Peyer's patch (tissue), 4 donors: ENCODE data around the gene HLA-A. TPM values are rescaled to one million over a fixed set of nuclear protein-coding genes. Genes with fewer than 3 reads are reported as not detected.

Experiments used
- DNase-seq, 3 donors: peaks; one replicate each; pipeline ENCODE4 v3.0.0-alpha.2; 2017 to 2019
- H3K27ac ChIP-seq, 4 donors: fragments of 200-600 bp; sonication (generic); one replicate each; pipeline ENCODE4 v1.5.1; 2016 to 2019
- H3K27me3 ChIP-seq, 2 donors: fragments of 200-600 bp; sonication (generic); one replicate each; pipeline ENCODE4 v1.5.1; 2019
- H3K36me3 ChIP-seq, 3 donors: fragments of 200-600 bp; sonication (generic); one replicate each; pipeline ENCODE4 v1.5.1; 2016 to 2019
- H3K4me1 ChIP-seq, 4 donors: fragments of 200-600 bp; sonication (generic); one replicate each; pipeline ENCODE4 v1.5.1; 2016 to 2019
- H3K4me3 ChIP-seq, 4 donors: fragments of 200-600 bp; sonication (generic); 1 replicate in 3 of 4; 2 replicates in 1 of 4; pipeline ENCODE4 v1.5.1; 2016 to 2019; ENCODE audit warnings: mild to moderate bottlenecking in 1 of 4
- H3K9me3 ChIP-seq, 4 donors: fragments of 200-600 bp; sonication (generic); one replicate each; pipeline ENCODE4 v1.5.1; 2016 to 2019; ENCODE audit warnings: mild to moderate bottlenecking in 1 of 4
- POLR2A ChIP-seq, 2 donors: fragments of 450-650 bp; IDR thresholded peaks; one replicate each; pipeline ENCODE4 v1.5.1; 2017; ENCODE audit warnings: antibody characterized with exemption in 2 of 2, mild to moderate bottlenecking in 2 of 2, moderate library complexity in 2 of 2
- total RNA-seq, 4 donors: library from RNA; depleted of rRNA; stranded (reverse); fragments of >200 nt; gene quantifications; one replicate each; pipeline ENCODE4 v1.1.0, GENCODE V29; 2016
- TF ChIP-seq, protein P1 (sequence below), 6 experiments: fragments of 450-650 bp in 4 of 6; fragments of 200-600 bp in 2 of 6; sonication (generic) in 1 of 6; IDR thresholded peaks; one replicate each; pipeline ENCODE4 v1.5.1; 2017 to 2019; ENCODE audit warnings: antibody characterized with exemption in 6 of 6, mild to moderate bottlenecking in 3 of 6, moderate library complexity in 1 of 6

The HLA-A gene
- total RNA-seq, 4 donors from 2014 or later: 296 to 1,668 (median 1,428) TPM

DNA sequence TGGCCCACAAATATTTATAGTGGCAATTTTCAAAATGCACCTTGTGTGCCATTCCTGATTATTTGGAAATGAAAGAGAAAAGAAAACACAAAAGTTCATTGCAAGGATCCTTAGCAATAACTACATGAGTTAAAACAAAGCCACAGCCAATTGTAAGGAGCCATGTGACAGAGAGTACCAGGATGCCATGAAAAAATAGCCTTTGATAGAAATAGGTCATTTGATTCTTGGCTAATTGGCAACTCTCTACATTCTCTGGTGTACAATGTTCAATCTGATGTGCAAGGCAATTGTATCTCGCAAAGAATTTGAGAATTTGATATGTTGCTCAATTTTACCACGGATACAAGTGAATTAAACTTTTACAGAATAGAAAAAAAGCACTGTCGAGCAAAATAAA is 9.6 kb downstream of the HLA-A start:
- H3K27ac ChIP-seq: no peak overlapping the region
- no peaks in the 10 kb centered on the region for H3K4me1 ChIP-seq
- H3K27me3 ChIP-seq: no peaks in the 10 kb centered on the region
- DNase-seq: no peak
- TF ChIP-seq, protein P1, sequence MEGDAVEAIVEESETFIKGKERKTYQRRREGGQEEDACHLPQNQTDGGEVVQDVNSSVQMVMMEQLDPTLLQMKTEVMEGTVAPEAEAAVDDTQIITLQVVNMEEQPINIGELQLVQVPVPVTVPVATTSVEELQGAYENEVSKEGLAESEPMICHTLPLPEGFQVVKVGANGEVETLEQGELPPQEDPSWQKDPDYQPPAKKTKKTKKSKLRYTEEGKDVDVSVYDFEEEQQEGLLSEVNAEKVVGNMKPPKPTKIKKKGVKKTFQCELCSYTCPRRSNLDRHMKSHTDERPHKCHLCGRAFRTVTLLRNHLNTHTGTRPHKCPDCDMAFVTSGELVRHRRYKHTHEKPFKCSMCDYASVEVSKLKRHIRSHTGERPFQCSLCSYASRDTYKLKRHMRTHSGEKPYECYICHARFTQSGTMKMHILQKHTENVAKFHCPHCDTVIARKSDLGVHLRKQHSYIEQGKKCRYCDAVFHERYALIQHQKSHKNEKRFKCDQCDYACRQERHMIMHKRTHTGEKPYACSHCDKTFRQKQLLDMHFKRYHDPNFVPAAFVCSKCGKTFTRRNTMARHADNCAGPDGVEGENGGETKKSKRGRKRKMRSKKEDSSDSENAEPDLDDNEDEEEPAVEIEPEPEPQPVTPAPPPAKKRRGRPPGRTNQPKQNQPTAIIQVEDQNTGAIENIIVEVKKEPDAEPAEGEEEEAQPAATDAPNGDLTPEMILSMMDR (IDR thresholded peaks at IDR 0.05): no peak
- no peak for TF ChIP-seq POLR2A (IDR thresholded peaks at IDR 0.05)
- no peak overlapping the region for H3K4me3 ChIP-seq
- H3K36me3 ChIP-seq: peaks cover 0 to 5% (median 0%) of the 10 kb centered on the region in 3 donors
- H3K9me3 ChIP-seq: no peaks in the 10 kb centered on the region

DNA sequence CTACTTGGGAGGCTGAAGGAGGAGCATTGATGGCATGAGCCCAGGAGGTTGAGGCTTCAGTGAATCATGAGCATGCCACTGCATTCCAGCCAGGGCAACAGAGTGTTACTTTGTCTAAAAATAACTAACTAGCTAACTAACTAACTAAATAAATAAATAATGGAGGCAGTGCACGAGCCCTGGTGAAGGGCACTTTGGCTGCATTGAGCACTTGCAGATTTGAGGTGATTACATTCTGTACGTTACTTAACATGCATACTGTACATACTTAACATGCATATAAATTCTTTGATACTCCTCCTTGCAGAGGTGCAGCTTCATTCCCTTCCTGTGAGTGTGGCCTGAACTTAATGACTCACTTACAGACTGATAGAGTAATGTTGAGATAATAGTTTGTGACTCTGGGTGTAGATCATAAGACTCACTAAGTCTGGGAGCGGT is 10.7 kb downstream of the HLA-A start:
- TF ChIP-seq, protein P1 (IDR thresholded peaks at IDR 0.05): no peak
- no peak for TF ChIP-seq POLR2A (IDR thresholded peaks at IDR 0.05)

GRCh38 chr6:29953686-29954085 is 11.4 kb downstream of the HLA-A start:
- Histone ChIP-seq H3K9me3 (no peaks in the 10 kb centered on the region), H3K36me3 (no peaks in the 10 kb centered on the region), H3K27me3 (no peaks in the 10 kb centered on the region), H3K4me3 (no peak overlapping the region), H3K4me1 (no peaks in the 10 kb centered on the region), H3K27ac (no peak overlapping the region)
- TF ChIP-seq POLR2A (IDR thresholded peaks at IDR 0.05): no peak
- TF ChIP-seq, protein P1 (IDR thresholded peaks at IDR 0.05): no peak
- DNase-seq: no peak

More for the DNA sequence above, 10.7 kb downstream of the HLA-A start:
- H3K9me3 ChIP-seq: no peaks in the 10 kb centered on the region
- H3K4me1 ChIP-seq: no peaks in the 10 kb centered on the region
- no peak overlapping the region for H3K4me3 ChIP-seq
- no peak for DNase-seq
- H3K36me3 ChIP-seq: peaks cover 0 to 5% (median 0%) of the 10 kb centered on the region in 3 donors
- no peak overlapping the region for H3K27ac ChIP-seq
- H3K27me3 ChIP-seq: no peaks in the 10 kb centered on the region

- H3K27me3 ChIP-seq: peaks cover 0 to 3% of the 10 kb centered on the region in 2 donors
- no peak for DNase-seq
- no peaks in the 10 kb centered on the region for H3K9me3 ChIP-seq
- no peaks in the 10 kb centered on the region for H3K4me1 ChIP-seq
- no peaks in the 10 kb centered on the region for H3K36me3 ChIP-seq
- no peak overlapping the region for H3K4me3 ChIP-seq
- no peak for TF ChIP-seq POLR2A (IDR thresholded peaks at IDR 0.05)
- TF ChIP-seq, protein P1 (IDR thresholded peaks at IDR 0.05): no peak
- H3K27ac ChIP-seq: no peak overlapping the region
These were observed 11.9 kb downstream of the HLA-A start for GRCh38 chr6:29954272-29954671.

DNA sequence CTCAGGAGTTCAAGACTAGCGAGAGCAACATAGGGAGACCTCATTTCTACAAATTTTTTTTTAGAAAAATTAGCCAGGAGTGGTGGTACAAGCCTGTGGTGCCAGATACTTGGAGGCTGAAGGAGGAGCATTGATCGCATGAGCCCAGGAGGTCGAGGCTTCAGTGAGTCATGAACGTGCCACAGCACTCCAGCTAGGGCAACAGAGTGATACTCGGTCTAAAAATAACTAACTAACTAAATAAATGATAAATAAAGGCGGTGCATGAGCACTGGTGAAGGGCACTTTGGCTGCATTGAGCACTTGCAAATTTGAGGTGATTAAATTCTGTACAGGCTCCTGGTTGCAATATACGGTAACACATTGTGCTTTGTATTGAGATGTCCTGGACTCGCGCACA is 13.5 kb downstream of the HLA-A start:
- TF ChIP-seq, protein P1 (IDR thresholded peaks at IDR 0.05): no peak
- no peak for TF ChIP-seq POLR2A (IDR thresholded peaks at IDR 0.05)
- peaks cover 0 to 4% of the 10 kb centered on the region in 2 donors for H3K27me3 ChIP-seq

DNA sequence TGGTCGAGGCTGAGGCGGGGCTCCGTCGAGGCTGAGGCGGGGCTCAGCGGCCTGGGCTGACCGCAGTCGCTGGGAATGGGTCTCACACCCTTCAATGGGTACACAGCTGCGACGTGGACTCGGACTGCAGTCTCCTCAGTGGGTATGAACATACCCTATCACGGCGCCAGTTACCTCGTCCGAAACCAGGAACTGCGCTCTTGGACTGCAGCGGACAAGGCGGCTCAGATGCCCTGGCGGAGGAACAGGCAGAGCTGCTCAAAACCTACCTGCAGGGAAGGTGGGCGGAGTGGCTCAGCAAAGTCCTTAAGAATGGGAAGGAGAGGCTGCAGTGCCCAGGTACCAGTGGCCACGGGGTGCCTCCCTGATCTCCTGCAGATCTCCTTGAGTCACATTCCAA is 14.2 kb downstream of the HLA-A start:
- H3K4me1 ChIP-seq: no peaks in the 10 kb centered on the region
- no peaks in the 10 kb centered on the region for H3K36me3 ChIP-seq
- no peak overlapping the region for H3K4me3 ChIP-seq
- TF ChIP-seq, protein P1 (IDR thresholded peaks at IDR 0.05): no peak
- TF ChIP-seq POLR2A (IDR thresholded peaks at IDR 0.05): no peak
- peaks cover 0 to 4% of the 10 kb centered on the region in 2 donors for H3K27me3 ChIP-seq
- DNase-seq: no peak
- no peak overlapping the region for H3K27ac ChIP-seq
- no peaks in the 10 kb centered on the region for H3K9me3 ChIP-seq

More for the DNA sequence above, 13.5 kb downstream of the HLA-A start:
- H3K27ac ChIP-seq: no peak overlapping the region
- DNase-seq: no peak
- H3K36me3 ChIP-seq: no peaks in the 10 kb centered on the region
- no peaks in the 10 kb centered on the region for H3K4me1 ChIP-seq
- no peaks in the 10 kb centered on the region for H3K9me3 ChIP-seq
- no peak overlapping the region for H3K4me3 ChIP-seq
